HEK293 (cell line): Measurements from ENCODE around the gene IGF1R.

Source experiments
- CTCF ChIA-PET: fragments of 350-600 bp; formaldehyde crosslinking; extraction: SDS; loops from one replicate; lab custom pipeline; 2021; ENCODE audit warnings: antibody characterized with exemption; lab: Yijun Ruan, JAX
- POLR2A ChIA-PET: fragments of 300-600 bp; formaldehyde crosslinking; extraction: SDS; loops from one replicate; lab custom pipeline; 2020; ENCODE audit warnings: antibody characterized with exemption, inconsistent platforms; lab: Yijun Ruan, JAX
- H3K27ac ChIP-seq: fragments of 200-500 bp; sonication (Bioruptor generic); 2 replicates; pipeline ENCODE4 v1.5.1; 2014; ENCODE audit warnings: low read depth, low read length, control low read depth, inconsistent platforms; ENCODE audit errors: extremely low read depth
- H3K36me3 ChIP-seq, 2 experiments: fragments of 200-500 bp in 1 of 2; sonication (Bioruptor generic) in 1 of 2; 1 replicate in 1 of 2; 2 replicates in 1 of 2; pipeline ENCODE4 v1.5.1; 2014 to 2017; ENCODE audit warnings: inconsistent platforms in 2 of 2, low read length in 2 of 2; ENCODE audit not compliant: control insufficient read depth in 2 of 2, insufficient read depth in 1 of 2
- H3K4me1 ChIP-seq: fragments of 200-500 bp; sonication (Bioruptor generic); 2 replicates; pipeline ENCODE4 v1.5.1; 2014; ENCODE audit warnings: mild to moderate bottlenecking, low read length, inconsistent platforms; ENCODE audit not compliant: control insufficient read depth, insufficient read depth
- H3K4me3 ChIP-seq: 2 replicates; pipeline ENCODE4 v1.5.1; 2011; ENCODE audit warnings: low read depth, mild to moderate bottlenecking, control low read depth, low read length, moderate library complexity
- H3K9me3 ChIP-seq: fragments of 200-500 bp; sonication (Bioruptor generic); 2 replicates; pipeline ENCODE4 v1.5.1; 2014; ENCODE audit warnings: low read depth, low read length, inconsistent platforms; ENCODE audit not compliant: control insufficient read depth, insufficient read depth
- GFI1B ChIP-seq: fragments of 450-650 bp; formaldehyde crosslinking; IDR thresholded peaks from 2 replicates; pipeline ENCODE4 v1.5.1; 2016; ENCODE audit warnings: missing biosample characterization, missing genetic modification characterization
- GLI2 ChIP-seq: fragments of 450-650 bp; formaldehyde crosslinking; IDR thresholded peaks from 2 replicates; pipeline ENCODE4; 2017; ENCODE audit warnings: missing biosample characterization, missing genetic modification characterization, low read depth, borderline replicate concordance
- HIC1 ChIP-seq: fragments of 450-650 bp; formaldehyde crosslinking; IDR thresholded peaks from 2 replicates; pipeline ENCODE4 v1.5.1; 2016; ENCODE audit warnings: missing biosample characterization, missing genetic modification characterization
- SP2 ChIP-seq: fragments of 450-650 bp; formaldehyde crosslinking; IDR thresholded peaks from 2 replicates; pipeline ENCODE4 v1.5.1; 2016; ENCODE audit warnings: missing biosample characterization, missing genetic modification characterization
- SP7 ChIP-seq: fragments of 450-650 bp; formaldehyde crosslinking; IDR thresholded peaks from 2 replicates; pipeline ENCODE4 v1.5.1; 2016; ENCODE audit warnings: missing biosample characterization, missing genetic modification characterization
- TSHZ1 ChIP-seq: fragments of 450-650 bp; formaldehyde crosslinking; IDR thresholded peaks from 2 replicates; pipeline ENCODE4 v1.5.1; 2016; ENCODE audit warnings: missing biosample characterization, missing genetic modification characterization, borderline replicate concordance
- ZBTB6 ChIP-seq: fragments of 450-650 bp; formaldehyde crosslinking; IDR thresholded peaks from 2 replicates; pipeline ENCODE4 v1.5.1; 2017; ENCODE audit warnings: missing biosample characterization, missing genetic modification characterization
- ZFP41 ChIP-seq: fragments of 450-650 bp; formaldehyde crosslinking; IDR thresholded peaks from 2 replicates; pipeline ENCODE4 v1.5.1; 2016; ENCODE audit warnings: missing biosample characterization, missing genetic modification characterization, borderline replicate concordance
- ZNF155 ChIP-seq: fragments of 450-650 bp; formaldehyde crosslinking; IDR thresholded peaks from 2 replicates; pipeline ENCODE4 v1.5.1; 2016; ENCODE audit warnings: missing biosample characterization, missing genetic modification characterization
- ZNF175 ChIP-seq: fragments of 450-650 bp; formaldehyde crosslinking; IDR thresholded peaks from 2 replicates; pipeline ENCODE4 v1.5.1; 2016; ENCODE audit warnings: missing biosample characterization, missing genetic modification characterization
- ZNF26 ChIP-seq: fragments of 450-650 bp; formaldehyde crosslinking; IDR thresholded peaks from 2 replicates; pipeline ENCODE4 v1.5.1; 2016; ENCODE audit warnings: missing biosample characterization, missing genetic modification characterization
- ZNF394 ChIP-seq: fragments of 450-650 bp; formaldehyde crosslinking; IDR thresholded peaks from 2 replicates; pipeline ENCODE4 v1.5.1; 2016; ENCODE audit warnings: missing biosample characterization, missing genetic modification characterization, mild to moderate bottlenecking, moderate library complexity, borderline replicate concordance
- ZNF426 ChIP-seq: fragments of 450-650 bp; formaldehyde crosslinking; IDR thresholded peaks from 2 replicates; pipeline ENCODE4 v1.5.1; 2017; ENCODE audit warnings: missing biosample characterization, missing genetic modification characterization, mild to moderate bottlenecking, inconsistent platforms, moderate library complexity
- ZNF449 ChIP-seq: fragments of 450-650 bp; formaldehyde crosslinking; IDR thresholded peaks from 2 replicates; pipeline ENCODE4 v1.5.1; 2017; ENCODE audit warnings: missing biosample characterization, mild to moderate bottlenecking, missing genetic modification characterization, moderate library complexity
- ZNF514 ChIP-seq: fragments of 450-650 bp; formaldehyde crosslinking; IDR thresholded peaks from 2 replicates; pipeline ENCODE4 v1.5.1; 2016; ENCODE audit warnings: missing biosample characterization, missing genetic modification characterization
- ZNF571 ChIP-seq: fragments of 450-650 bp; formaldehyde crosslinking; IDR thresholded peaks from 2 replicates; pipeline ENCODE4 v1.5.0; 2017; ENCODE audit warnings: missing biosample characterization, missing genetic modification characterization
- ZNF626 ChIP-seq: fragments of 450-650 bp; sonication (Bioruptor Pico); formaldehyde crosslinking; IDR thresholded peaks from 2 replicates; pipeline ENCODE4 v1.5.1; 2018; ENCODE audit warnings: missing biosample characterization, missing genetic modification characterization, inconsistent platforms
- ZNF768 ChIP-seq: fragments of 450-650 bp; formaldehyde crosslinking; IDR thresholded peaks from 2 replicates; pipeline ENCODE4 v1.5.1; 2018; ENCODE audit warnings: missing biosample characterization, mild to moderate bottlenecking, missing genetic modification characterization
- ZNF843 ChIP-seq: fragments of 450-650 bp; formaldehyde crosslinking; IDR thresholded peaks from 2 replicates; pipeline ENCODE4 v1.5.1; 2016; ENCODE audit warnings: missing biosample characterization, missing genetic modification characterization
- ZSCAN30 ChIP-seq: fragments of 450-650 bp; IDR thresholded peaks from 2 replicates; pipeline ENCODE4 v1.5.1; 2018; ENCODE audit warnings: missing biosample characterization, mild to moderate bottlenecking, missing genetic modification characterization, moderate library complexity
- ZSCAN5A ChIP-seq: fragments of 450-650 bp; formaldehyde crosslinking; IDR thresholded peaks from 2 replicates; pipeline ENCODE4 v1.5.1; 2016; ENCODE audit warnings: missing biosample characterization, missing genetic modification characterization

IGF1R gene

GRCh38 chr15:98800437-98801233 is 152.3 kb downstream of the IGF1R start (continued):
- no peak for TF ChIP-seq TSHZ1
- TF ChIP-seq ZNF571 (tag by site-specific recombination), result no peak
- TF ChIP-seq ZNF514, result no peak
- no peak for TF ChIP-seq ZNF843 (tag by site-specific recombination)
- TF ChIP-seq ZNF394 (tag by site-specific recombination), result no peak
- TF ChIP-seq GFI1B, result no peak
- TF ChIP-seq ZNF449 (tag by site-specific recombination), result 0 out of 2 replicates have a peak, but pooled peaks have one; percentile 34
- TF ChIP-seq ZSCAN5A, result no peak

GRCh38 chr15:98801234-98801561 is 152.9 kb downstream of the IGF1R start:
- Histone ChIP-seq H3K36me3 (no peaks in the 10 kb centered on the region), H3K4me1 (peaks cover 48% of the 10 kb centered on the region), H3K27ac (peak overlapping the region; percentile 75), H3K9me3 (no peaks in the 10 kb centered on the region), H3K4me3 (0 out of 2 replicates have a peak overlapping the region, but pooled peaks have one; percentile 1)
- no peak for TF ChIP-seq ZNF626 (tag by site-specific recombination)
- TF ChIP-seq GLI2, result no peak
- no peak for TF ChIP-seq ZFP41
- ChIA-PET CTCF (interaction anchor here (0.6 to 6.4 kb wide), 6 partner anchors 9 to 153 kb away, joined by 3 to 29 read pairs (median 4); partner anchors contain the start of gene IGF1R), POLR2A (no interaction called here)

- Histone ChIP-seq H3K36me3 (no peaks in the 10 kb centered on the region), H3K9me3 (no peaks in the 10 kb centered on the region), H3K27ac (no peak overlapping the region), H3K4me1 (peaks cover 44% of the 10 kb centered on the region), H3K4me3 (no peak overlapping the region)
- CTCF ChIA-PET, result interaction anchor here (0.6 to 2.0 kb wide), 7 partner anchors 8 to 30 kb away, joined by 3 to 8 read pairs (median 3); no protein-coding TSS in a partner anchor
- POLR2A ChIA-PET, result no interaction called here
- TF ChIP-seq HIC1 (tag by site-specific recombination) (no peak), SP7 (tag by site-specific recombination) (no peak), GLI2 (no peak), ZNF175 (tag by site-specific recombination) (no peak), ZNF768 (no peak), ZNF155 (tag by site-specific recombination) (no peak), ZBTB6 (no peak), ZNF26 (tag by site-specific recombination) (no peak), ZSCAN30 (tag by site-specific recombination) (no peak), ZNF426 (tag by site-specific recombination) (no peak), ZNF571 (tag by site-specific recombination) (no peak), ZNF394 (tag by site-specific recombination) (no peak), SP2 (tag by site-specific recombination) (no peak)
Measured at GRCh38 chr15:98802187-98802586, 153.8 kb downstream of the IGF1R start.
